ENCODE measurements around the gene TCF7L2. TPM values are rescaled to one million over a fixed set of nuclear protein-coding genes. Genes with fewer than 3 reads are reported as not detected.

Gene TCF7L2
- total and polyA plus RNA-seq, 2 experiments from 2014 or later, result 27.5 to 33.7 TPM

- DNase-seq (ENCODE audit: low read depth in 1 of 2, low spot score in 1 of 2), result peak; percentile 75 to 93
- Histone ChIP-seq H3K36me3 (no peaks in the 10 kb centered on the region), H3K4me1 (ENCODE audit: low read depth) (peaks cover 76% of the 10 kb centered on the region), H3K4me3 (no peak overlapping the region), H3K27me3 (no peaks in the 10 kb centered on the region), H3K9me3 (ENCODE audit: low read depth) (no peaks in the 10 kb centered on the region), H3K27ac (peak overlapping the region; percentile 84)
- no peak for TF ChIP-seq CTCF (IDR thresholded peaks at IDR 0.05; ENCODE audit: low read depth, low read length)
Measured at GRCh38 chr10:113058523-113059370, 108.7 kb downstream of the TCF7L2 start.

- no peak overlapping the region for H3K4me3 ChIP-seq
- DNase-seq (ENCODE audit: low read depth in 1 of 2, low spot score in 1 of 2), result peak in 1 of 2 donors; percentile 91
- peaks cover 78% of the 10 kb centered on the region for H3K4me1 ChIP-seq (ENCODE audit: low read depth)
Measured at GRCh38 chr10:113059371-113059780, 109.3 kb downstream of the TCF7L2 start.

GRCh38 chr10:113060201-113061053 lies 110.4 kb downstream of the TCF7L2 start:
- DNase-seq (ENCODE audit: low read depth in 1 of 2, low spot score in 1 of 2), result peak in 1 of 2 donors; percentile 45
- Histone ChIP-seq H3K9me3 (ENCODE audit: low read depth) (no peaks in the 10 kb centered on the region), H3K4me1 (ENCODE audit: low read depth) (peaks cover 86% of the 10 kb centered on the region), H3K27me3 (no peaks in the 10 kb centered on the region), H3K4me3 (no peak overlapping the region), H3K27ac (peak overlapping the region; percentile 84), H3K36me3 (no peaks in the 10 kb centered on the region)
- no peak for TF ChIP-seq CTCF (IDR thresholded peaks at IDR 0.05; ENCODE audit: low read depth, low read length)

More at GRCh38 chr10:113059371-113059780, 109.3 kb downstream of the TCF7L2 start:
- no peak for TF ChIP-seq CTCF (IDR thresholded peaks at IDR 0.05; ENCODE audit: low read depth, low read length)
- H3K36me3 ChIP-seq, result no peaks in the 10 kb centered on the region
- H3K9me3 ChIP-seq (ENCODE audit: low read depth), result no peaks in the 10 kb centered on the region
- H3K27me3 ChIP-seq, result no peaks in the 10 kb centered on the region
- peak overlapping the region; percentile 84 for H3K27ac ChIP-seq

- H3K27me3 ChIP-seq, result no peaks in the 10 kb centered on the region
- peak overlapping the region; percentile 7 for H3K27ac ChIP-seq
- no peak for TF ChIP-seq CTCF (IDR thresholded peaks at IDR 0.05; ENCODE audit: low read depth, low read length)
- no peaks in the 10 kb centered on the region for H3K36me3 ChIP-seq
- no peak overlapping the region for H3K4me3 ChIP-seq
- H3K9me3 ChIP-seq (ENCODE audit: low read depth), result no peaks in the 10 kb centered on the region
- peaks cover 86% of the 10 kb centered on the region for H3K4me1 ChIP-seq (ENCODE audit: low read depth)
- no peak for DNase-seq (ENCODE audit: low read depth in 1 of 2, low spot score in 1 of 2)
Measured at GRCh38 chr10:113061054-113061430, 111.0 kb downstream of the TCF7L2 start.

- no peaks in the 10 kb centered on the region for H3K27me3 ChIP-seq
- peaks cover 82% of the 10 kb centered on the region for H3K4me1 ChIP-seq (ENCODE audit: low read depth)
- no peak for DNase-seq (ENCODE audit: low read depth in 1 of 2, low spot score in 1 of 2)
- no peaks in the 10 kb centered on the region for H3K36me3 ChIP-seq
- no peak for TF ChIP-seq CTCF (IDR thresholded peaks at IDR 0.05; ENCODE audit: low read depth, low read length)
- peak overlapping the region; percentile 7 for H3K27ac ChIP-seq
- no peaks in the 10 kb centered on the region for H3K9me3 ChIP-seq (ENCODE audit: low read depth)
- no peak overlapping the region for H3K4me3 ChIP-seq
Measured at GRCh38 chr10:113061557-113061956, 111.5 kb downstream of the TCF7L2 start.

Data from cardiac muscle cell (in vitro differentiated cells and primary cell).